GM20431 (cell line): Measurements from ENCODE around the gene TMEM80.

Experiments used
- in situ Hi-C: fragments of 300-500 bp; cut with MseI, MboI; formaldehyde crosslinking; loops from one replicate; pipeline ENCODE4 v1.15.0; 2020; ENCODE audit warnings: low sequenced_read_pairs; ENCODE audit not compliant: unreplicated experiment

TMEM80 gene

DNA sequence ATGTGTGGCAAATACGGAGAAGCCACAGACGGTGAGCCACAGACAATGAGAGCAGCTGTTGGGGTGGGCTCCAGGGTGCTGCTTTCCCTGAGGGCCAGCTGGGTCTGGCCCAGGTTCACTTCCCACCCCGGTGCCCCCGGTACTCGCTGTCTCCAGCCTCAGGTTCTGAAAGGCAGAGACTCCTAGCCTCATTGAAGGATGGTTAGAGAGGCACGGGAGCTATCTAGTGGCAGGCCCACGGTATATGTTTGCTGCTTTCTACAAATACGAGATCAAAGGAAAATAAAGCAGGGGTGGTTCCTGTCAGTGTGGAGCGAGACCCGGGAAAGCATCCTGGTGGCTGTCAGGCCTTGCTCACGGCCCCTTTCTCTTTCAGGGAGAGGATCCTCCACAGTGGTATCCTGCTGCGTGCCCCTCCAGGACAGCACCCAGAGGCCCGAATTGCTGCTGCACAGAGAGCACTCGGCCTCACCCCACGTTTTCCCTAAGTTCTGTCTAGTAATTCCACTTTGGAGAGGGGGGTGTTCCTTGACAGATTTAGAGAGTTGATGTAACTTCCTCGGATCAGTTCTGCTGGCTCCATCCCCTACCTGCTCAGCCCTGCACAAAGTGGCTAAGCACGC is 3.0 kb downstream of the TMEM80 start:
- in situ Hi-C loops, result no loop called here

DNA sequence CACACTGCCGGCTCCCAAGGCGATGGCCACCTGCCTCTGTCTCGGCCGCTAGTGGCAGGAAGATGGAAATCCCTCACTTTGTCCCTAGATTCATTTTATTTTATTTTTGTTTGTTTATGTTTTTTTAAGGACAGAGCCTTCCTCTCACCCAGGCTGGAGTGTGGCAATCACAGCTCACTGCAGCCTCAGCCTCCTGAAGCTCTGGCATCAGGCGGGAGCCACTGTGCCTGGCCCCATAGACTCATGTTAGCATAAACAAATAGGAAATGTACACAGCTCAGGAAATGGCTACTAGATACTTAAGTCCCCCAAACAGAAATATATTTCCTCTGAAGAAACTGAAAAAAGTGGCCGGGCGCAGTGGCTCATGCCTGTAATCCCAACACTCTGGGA is 3.5 kb downstream of the TMEM80 start:
- in situ Hi-C loops, result no loop called here

DNA sequence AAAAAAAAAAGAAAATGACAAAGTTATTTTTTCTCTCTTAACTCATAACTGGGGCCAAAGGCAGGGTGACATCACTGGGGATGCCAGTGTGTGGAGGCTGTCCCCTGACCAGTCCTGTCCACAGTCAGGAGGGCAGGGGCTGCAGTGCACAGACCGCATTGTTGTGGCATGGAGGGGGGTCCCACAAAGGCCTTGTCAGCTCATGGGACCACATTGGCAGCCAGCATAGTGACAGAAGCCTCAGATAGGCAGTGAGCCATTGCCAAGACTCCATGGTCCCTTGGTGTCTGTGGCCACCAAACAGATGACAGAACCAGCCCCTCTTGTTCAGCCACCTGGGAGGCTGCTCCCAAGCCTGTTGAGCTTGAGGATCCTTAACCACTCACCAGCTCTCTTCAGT is 4.1 kb downstream of the TMEM80 start:
- in situ Hi-C loops, result no loop called here

DNA sequence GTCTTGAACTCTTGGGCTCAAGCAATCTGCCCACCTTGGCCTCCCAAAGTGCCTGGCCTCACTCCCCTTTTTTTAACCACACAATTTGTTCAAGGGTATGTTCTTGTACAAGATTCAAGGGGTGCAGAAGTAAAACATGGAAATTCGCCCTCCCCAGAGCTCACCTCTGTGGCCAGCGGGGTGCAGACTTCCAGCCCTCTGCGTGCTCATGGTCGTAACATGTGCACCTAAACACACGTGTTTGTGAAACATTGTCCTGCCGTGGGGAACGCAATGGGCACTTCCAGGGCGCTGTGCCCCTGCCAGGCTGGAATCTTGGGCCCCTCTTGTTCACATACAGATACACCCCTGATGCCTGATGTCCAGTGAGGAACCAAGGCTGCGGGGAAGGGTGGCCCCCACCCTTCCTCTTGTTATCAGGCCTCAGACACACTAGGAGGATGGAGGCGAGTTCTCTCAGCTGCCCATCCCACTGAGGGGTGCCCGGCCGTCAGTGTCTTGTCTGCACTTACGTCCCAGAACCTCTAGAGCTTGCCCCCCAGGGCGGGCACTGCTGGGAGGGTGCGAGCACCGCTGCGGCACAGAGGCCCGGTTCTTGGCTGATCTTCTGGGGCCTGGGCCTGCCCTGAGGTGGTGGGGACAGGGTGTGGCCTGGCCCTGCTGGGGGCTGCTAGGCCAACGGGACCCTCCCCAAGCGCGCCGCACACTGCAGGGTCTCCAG is 6.3 kb downstream of the TMEM80 start:
- in situ Hi-C loops, result no loop called here

DNA sequence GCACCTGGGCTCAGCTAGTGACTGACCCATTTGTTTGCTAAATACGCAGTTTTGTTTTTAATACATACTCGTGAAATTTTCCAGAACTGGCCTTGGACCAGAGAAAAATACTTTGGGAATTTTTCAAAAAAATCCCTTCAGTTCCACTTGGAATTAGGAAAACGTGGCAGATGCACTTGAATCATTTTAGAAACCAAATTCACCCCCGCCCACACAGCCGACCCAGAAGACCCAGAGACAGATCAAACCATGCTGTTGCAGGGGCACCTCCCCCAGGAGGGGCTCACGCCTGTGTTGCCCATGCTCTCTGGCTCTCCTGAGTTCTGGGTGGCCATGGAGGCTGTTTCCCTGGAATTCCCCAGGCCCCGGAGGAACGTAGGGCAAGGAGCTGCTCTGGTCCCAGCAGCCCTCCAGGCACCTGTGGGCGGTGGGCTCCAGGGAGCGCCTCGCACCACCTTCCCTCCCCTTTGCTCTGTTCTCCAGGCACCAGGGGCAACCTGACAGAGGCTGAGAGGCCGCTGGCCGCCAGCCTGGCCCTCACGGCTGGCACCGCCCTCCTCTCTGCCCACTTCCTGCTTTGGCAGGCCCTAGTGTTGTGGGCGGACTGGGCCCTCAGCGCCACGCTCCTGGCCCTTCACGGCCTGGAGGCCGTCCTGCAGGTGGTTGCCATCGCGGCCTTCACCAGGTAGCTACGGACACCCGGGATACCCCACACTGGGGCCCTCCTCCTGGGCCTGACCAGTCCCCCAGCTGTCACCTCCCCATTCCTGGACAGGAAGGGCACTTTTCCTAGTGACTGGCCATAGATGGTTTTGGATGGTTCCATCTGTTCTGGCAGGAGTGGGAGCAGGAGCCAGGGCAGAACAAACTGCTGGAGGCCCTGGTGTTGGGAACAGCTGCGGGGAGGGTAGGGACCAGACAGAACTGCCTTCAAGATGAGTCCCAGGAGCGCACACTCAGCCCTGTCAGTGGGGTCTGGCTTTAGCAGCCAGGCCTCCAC is 7.1 kb downstream of the TMEM80 start:
- in situ Hi-C loops, result no loop called here

DNA sequence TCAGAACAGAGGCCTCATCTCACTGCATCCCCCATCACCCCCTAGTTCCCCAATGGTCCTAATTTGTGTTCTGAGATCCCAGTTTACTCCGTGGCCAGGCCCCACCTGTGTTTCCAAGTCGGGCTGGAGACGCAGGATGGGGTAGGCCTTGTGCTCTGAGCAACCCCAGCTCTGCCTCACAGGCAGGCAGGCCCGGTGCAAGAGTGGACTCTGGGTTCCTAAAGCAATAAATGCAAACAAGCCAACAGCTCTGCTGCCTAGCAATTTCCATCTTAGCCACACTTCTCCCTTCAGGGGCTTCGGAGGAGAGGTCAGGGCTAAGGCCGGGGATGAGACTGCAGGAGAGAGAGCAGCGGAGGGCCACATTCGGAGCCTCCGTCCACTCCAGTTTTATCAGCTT is 7.9 kb downstream of the TMEM80 start:
- in situ Hi-C loops, result no loop called here

DNA sequence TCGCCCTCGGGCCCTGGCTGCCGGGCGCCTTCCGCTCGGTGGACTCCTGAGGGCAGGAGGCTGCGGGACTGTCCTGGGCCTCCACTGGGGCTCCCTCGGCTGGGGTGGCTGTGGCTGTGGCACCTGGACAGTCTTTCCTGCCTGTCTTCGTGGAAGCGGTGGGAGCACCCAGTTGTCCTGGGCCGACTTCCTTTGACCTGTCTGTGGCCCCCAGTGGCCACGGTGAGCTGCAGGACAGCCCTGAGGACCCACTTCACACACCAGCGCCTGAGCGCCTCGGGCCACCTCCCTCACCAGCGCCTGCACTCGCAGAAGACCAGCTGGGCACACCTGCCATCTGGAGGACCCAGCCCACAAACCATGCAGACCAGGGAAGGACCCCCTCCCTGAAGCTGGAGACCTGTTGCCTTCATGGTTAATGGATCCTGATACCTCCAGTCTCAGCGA is 8.6 kb downstream of the TMEM80 start:
- in situ Hi-C loops, result no loop called here

DNA sequence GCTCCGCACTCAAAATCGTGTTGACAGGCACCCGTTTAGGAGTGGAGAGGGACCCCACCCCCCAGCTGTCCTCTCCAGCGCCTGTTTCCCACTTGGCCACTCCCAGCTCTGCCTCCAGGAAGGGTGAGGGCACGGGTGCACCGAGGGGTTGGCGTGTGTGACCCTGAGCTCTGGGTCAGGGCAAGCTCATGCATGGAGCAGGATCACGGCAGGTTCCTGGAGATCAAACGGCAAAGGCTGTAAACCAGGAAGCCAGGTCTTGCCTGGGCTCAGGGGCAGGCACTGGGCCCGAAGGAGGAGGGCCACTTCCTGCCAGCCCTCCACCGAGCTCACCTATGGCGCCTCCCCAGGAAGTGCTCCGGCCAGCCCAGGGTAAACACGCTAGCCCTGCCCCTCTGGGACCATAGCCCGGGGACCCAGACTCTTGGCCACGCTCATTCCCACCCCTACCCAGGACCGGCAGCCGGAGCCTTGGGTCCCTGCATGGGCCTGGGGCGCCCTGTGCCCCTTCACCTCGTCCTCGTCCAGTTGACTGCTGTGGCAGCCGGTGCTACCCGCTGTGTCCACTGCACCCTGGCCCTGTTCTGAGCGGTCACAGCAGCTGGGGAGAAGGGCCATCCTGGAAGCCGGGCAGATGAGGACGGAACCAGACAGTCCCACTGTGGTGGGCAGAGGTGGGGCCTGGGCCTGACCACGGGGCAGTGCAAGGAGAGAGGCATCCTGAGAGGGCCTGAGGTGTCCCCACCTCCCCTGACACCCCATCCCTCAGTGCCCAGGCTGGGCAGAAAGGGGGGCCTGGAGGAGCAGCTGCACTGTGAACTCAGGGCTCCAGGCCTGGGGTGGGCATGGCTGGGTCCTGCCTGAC is 9.4 kb downstream of the TMEM80 start:
- in situ Hi-C loops, result no loop called here

DNA sequence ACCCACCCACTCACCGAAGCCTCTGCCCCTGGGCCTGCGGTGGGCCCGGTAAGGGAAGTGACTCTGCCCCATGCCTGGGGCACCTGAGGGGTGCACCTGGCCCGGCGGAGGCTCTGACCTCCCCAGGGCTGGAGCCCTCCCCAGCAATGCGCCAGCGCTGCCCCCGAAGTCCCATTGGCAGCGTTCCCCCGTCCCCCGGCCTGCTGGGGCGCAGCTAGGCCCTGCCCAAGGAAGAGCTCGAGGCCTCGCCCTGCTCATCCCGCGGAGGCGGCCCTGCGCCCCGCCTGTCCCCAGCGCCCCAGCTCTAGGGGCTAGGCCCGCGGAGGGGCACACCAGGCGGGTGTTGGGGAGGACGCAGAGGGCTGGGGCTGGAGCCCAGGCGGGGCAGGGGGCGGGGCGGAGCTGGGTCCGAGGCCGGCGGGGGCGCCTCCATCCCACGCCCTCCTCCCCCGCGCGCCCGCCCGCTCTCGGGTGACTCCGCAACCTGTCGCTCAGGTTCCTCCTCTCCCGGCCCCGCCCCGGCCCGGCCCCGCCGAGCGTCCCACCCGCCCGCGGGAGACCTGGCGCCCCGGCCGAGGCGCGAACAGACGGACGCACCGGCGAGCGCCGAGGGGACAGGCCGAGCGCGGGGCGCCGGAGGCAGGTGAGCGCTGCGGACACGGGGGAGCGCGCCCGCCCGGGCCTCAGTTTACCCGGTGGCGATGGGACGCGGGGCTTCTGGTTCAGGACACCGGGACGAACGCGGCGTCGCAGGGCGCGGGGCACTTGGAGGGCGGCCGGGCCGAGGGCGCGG is 10.2 kb downstream of the TMEM80 start, which contains the start of gene EPS8L2:
EPS8L2 (plus strand) TSS at position 586 of the 793 bp plus-strand sequence. CDS start 3,177 bp downstream, outside the sequence.
- in situ Hi-C loops, result no loop called here

DNA sequence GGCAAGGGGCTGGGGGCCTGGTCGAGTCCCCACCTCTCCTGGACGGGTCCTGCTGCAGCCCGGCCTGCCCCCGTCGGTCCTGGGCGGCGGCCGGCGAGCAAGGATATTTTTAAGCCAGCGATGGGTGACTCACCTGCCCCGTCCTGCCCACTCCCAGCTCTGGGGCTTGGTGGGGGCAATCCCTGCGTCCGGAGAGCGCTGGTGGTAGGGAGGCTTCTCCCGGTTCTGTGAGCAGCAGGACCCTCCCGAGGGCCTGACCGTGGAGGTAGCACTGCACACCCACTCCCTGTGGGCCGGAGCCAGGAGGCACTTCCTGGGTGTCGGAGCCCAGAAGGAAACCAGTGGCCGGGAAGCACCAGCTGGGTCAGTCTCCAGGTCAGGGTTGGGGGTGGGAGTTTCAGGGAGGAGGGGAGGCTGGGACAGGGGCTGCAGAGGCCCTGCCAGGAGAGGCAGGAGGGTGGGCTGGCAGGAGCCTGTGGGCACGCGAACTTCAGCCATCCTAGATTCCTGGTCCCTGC is 10.9 kb downstream of the TMEM80 start:
- in situ Hi-C loops, result no loop called here

DNA sequence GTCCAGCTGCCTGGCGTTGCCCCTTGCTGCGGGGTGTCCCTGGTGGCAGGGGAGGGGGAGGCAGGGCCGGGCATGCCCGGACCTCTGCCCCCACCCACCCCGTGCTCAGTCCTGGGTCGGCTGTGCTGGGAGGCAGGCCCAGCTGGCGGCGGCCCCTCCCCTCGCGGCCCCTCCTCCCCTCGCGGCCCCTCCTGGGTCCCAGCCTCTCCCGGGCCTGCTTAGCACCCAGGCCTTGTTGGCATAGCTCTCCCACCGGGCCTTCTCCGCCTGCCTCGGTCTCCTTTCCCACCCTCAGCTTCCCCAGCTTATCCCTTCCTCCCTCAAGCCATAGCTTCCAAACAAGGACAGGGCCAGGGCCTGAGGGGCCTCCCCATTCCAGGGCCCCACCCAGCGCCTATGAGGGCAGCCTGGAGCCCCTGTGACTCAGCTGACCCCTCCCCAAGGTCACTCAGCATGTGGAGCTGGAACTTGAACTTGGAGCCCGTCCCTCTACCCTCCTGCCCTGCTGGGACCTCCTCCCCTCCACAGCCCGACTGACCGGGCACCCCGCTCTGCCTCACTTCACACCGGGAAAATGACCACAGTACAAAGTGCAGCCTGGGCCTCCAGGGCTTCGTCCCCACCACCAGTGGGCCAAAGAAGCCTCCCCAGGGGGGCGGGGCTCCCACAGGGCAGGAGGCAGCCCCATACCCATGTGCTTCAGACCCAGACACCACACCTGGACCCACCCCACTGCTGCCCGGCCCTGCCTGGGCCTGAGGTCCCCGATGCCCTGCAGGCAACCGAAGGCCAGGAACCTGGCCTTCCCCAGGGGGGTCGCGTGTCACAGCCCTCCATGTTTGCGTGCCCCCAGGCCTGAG is 11.6 kb downstream of the TMEM80 start:
- in situ Hi-C loops, result no loop called here

DNA sequence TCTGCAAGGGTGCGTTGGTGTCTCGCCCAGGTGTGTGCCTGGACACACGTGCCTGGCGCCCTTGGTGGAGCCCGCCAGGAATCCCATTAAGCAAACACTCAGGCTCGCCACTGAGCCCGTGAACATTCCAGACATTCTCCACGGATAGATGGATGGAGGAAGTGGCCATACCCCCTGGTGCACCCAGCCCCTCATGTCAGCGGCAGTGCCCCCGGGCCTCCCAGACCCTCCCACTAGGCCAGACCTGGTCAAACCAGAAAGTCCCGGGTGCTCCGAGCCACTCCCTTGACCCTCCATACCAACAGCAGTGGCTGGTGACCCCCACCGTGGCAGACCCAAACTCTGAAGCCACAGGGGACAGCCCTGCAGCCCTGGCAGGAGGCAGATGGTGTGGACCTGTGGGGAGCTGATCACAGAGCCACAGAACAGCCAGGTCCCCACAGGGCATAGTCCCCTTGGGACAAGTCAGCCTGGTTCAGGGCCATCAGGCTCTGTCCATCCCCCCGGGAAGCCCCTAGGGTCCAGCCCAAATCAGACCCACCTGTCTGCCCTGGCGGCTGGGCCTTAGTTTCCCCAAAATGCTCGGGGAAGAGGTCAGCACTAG is 12.3 kb downstream of the TMEM80 start:
- in situ Hi-C loops, result no loop called here

DNA sequence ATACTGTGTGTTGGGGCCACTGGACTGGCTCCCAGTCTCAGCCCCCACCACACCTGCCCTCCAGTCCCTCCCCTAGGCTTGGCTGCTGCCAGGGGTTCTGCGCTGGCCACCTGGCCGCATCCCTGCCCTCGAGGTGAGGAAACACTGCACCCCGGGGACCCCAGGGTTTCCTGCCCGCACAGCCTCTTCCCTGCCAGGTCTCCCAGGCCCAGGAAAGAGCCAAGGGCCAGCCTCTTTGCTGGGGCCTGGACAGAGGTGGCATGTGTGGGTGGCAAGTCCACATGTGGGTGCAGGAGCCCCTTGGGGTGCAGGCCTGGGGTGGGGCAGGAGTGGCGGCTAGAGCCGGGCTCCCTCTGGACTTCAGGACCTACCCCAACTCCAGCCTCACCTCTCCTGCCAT is 12.9 kb downstream of the TMEM80 start:
- in situ Hi-C loops, result no loop called here

DNA sequence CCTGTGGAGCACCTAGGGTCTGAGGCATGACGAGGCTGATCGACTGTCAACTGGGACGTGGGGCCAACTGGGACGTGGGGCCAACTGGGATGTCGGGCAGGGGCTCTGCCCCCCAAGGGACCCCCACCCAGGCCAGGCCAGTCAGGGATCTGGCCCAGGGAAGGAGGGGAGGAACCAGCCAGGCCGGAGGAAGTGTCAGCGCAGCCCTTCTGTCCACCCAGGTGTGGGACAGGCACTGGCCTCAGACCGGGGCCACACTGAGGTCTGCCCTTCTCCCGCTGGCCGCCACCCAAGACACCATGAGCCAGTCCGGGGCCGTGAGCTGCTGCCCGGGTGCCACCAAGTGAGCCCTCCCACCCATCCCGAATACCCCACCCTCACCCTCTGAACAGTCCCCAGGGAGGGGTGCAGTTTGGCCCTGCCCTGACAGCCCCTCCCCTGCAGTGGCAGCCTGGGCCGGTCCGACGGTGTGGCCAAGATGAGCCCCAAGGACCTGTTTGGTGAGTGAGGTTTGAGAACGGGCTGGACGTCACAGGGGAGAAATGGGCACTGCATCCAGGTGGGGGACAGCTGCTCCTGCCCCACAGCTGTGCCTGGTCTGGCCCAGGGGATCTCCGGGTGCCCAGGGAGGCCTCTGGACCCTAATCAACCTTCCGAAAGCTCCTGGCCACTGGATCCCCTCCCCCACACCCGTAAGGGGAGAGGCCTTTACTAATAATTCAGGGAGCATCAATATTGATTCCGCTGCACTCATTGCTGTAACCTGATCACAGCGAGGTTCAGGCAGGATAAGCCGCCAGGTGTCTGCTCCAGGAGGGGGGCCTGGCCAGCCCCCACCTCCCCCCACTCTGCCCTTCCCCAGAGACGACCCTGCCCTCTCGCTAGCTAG is 13.7 kb downstream of the TMEM80 start:
- in situ Hi-C loops, result no loop called here

DNA sequence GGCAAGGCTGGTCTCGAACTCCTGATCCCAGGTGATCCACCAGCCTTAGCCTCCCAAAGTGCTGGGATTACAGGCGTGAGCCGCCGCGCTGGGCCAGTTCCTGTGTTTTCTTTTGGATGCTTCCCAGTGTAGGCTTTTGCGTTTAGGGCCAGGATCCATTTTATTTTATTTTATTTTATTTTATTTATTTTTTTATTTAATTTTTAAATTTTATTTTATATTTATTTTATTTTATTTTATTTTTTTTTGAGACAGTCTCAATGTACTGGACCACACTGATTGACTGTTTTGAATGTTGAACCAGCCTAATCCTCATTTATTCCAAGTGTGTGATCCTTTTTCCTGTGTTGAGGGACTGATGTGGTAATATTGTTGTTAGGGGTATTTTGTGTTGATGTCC is 18.8 kb downstream of the TMEM80 start:
- in situ Hi-C loops, result no loop called here

DNA sequence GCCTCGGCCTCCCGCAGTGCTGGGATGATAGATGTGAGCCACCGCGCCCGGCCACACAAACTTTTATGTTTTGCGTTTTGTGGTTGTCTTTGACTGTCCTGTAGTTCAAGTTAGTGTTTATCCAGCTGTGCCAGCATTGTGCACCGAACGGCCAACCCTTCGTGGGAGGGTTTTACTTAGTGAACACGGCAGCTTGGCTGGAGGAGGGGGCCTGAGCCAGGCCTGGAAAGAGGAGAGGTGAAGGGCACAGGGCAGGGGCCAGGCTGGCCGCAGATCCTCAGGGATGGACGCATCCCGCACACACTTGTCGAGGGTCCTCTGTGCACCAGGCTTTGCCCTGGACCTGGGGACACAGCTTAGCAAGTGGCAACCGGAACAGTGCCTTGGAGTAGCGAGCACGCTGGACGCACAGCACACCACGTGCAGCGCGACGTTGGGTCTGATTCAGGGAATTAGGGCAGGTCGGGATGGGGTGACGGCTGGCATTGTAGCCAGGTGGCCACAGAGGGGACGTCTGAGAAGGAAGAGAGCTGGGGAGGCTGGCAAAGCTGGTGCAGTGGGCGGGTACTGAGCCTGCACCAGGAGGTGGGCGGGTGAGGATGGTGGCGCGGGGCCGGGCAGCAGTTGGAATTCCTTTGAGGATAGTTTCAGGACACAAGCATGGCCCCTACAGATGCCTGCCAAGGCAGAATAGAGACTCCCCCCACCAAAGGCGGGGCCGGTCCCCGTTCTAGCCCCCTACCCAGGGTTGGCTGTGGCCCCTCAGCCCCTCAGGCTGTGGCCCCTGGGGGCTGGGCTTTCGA is 23.8 kb downstream of the TMEM80 start:
- in situ Hi-C loops, result loop anchor here (10.0 kb wide), 1 partner anchor 165 kb away; no protein-coding TSS in a partner anchor
